Measurements from ENCODE around the gene PHLDA3. TPM values are rescaled to one million over a fixed set of nuclear protein-coding genes. Genes with fewer than 3 reads are reported as not detected.
"Not testable (repeated sequence)": the region's sequence is repeated elsewhere in the genome, so short reads cannot be mapped to it uniquely, and the experiment has no call there.

The PHLDA3 gene
- polyA plus RNA-seq, 4 donors: 8.8 to 17.1 (median 11.7) TPM

DNA sequence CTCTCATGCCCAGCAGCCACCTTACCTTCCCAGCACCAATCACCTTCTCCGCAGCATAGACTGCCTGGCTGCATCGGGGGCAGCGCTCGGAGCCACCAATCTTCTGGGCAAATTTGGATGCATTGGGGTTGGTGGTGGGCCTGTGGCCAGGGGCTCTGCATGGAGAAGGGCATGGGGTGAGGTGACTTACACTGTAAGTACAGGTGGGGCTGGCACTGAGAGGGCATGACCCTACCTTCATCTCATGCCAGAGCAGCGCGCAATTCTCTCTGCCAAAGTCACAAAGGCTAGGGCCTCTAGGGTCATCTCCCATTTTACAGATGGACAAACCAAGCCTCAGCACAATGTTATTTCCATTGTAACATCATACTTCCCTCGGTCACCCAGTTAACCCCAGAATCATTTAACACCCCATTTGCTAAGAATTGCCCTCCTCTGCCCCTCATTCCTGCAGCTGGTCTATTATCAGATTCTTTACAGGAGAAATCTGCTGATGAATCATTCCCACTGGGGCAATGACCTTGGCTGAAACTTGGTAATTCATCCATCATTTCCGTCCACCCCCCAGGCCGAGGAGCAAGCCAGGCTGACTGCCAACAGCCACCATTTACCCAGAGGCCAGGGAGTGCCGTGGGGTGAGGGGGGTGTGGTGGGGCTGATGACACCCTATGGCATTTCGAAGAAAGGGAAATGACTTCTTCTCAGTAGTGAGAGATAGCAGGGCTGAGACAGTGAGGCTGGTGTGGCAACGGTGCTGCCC lies 20.0 kb upstream of the PHLDA3 start:
- DNase-seq (ENCODE audit: low read depth in 4 of 4, low spot score in 3 of 4): no peak

DNA sequence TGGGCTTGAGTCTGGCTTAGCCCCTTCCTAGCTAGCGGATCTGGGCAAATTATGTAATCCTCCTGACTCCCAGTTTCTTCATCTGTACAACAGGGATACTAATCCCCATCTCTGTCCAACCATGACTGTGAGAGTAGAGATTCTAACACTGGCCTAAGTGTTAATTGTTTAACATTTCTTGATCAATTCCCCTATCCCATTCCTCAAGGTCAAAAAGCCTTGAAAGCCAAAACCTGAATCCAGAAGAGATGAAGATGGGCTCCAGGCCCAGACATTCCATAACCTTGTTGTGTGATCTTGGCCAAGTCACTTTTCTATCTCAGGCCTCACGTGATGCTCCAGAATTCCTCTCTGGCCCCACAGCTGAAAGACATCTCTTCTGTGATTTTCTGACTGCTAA lies 18.8 kb upstream of the PHLDA3 start:
- no peak for DNase-seq (ENCODE audit: low read depth in 4 of 4, low spot score in 3 of 4)

DNA sequence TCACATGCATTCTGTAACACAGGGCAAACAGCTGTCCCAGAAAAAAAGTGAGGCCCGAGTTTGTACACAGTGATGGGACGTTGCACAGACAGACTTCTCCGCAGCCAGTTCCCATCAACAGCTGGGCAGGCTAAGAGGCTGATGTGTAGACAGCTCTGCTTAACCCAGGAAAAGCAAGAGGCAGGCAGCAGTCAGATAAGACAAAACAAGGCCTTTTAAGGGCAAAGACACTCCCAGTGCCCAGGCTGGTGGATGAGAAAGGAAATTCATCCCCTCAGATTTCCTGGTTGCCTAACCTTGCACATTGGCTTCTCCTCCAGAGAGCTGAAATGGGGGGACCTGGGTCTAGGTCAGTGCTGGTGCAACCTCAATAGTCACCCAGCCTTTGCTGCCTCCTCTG lies 17.2 kb upstream of the PHLDA3 start:
- DNase-seq (ENCODE audit: low read depth in 4 of 4, low spot score in 3 of 4): no peak

DNA sequence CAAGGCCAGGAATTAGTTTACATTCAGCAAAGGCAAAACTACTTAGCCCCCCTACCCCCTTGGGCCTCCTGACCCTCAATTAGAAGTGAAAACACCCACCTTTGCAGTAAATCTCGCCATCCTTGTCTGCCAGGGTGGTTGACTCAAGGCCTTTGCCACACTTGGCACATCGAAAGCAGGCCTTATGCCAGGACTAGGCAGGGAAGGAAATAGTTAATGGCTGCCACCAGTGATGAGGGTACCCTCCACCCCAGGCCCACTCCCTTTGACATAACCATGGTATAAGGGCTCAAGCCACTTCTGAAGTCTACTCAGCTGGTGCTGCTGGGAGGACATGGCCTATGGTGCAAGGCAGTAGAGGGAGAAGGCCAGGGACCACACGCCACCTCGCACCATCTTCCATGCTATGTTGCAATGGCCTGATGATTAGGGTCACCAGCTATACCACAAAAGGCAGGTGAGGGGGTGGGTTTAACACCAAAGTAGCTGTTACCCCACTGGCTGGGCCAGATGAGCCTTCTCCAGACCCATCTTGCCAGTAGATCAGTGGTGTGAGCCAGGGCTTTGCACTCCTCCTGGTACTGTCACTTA lies 16.3 kb upstream of the PHLDA3 start:
- no peak for DNase-seq (ENCODE audit: low read depth in 4 of 4, low spot score in 3 of 4)

DNA sequence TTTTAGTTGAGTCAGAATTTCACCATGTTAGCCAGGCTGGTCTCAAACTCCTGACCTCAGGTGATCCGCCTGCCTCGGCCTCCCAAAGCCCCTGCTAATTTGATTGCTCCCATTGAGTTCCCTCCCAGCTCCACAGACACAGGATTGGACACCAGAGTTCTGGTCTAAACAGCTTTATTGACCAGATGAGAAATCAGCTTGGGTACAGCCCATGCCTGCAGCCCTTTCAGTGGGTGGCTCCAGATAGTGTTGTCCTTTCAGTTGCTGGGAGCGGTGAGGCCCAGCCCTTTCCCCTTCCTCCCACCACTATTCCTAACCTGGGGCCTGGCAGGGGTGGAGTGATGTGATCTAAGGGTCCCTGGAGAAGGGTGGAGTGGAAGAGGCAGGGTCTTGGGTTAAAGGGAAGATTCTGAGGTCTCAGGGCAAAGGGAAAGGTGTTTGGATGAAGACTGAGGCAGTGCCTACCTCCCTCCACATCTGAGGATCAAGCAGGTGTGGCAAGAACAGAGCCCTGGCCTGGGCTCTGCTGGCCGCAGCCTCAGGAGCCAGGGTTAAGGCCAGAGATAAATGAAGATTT lies 14.5 kb upstream of the PHLDA3 start:
- no peak for DNase-seq (ENCODE audit: low read depth in 4 of 4, low spot score in 3 of 4)

DNA sequence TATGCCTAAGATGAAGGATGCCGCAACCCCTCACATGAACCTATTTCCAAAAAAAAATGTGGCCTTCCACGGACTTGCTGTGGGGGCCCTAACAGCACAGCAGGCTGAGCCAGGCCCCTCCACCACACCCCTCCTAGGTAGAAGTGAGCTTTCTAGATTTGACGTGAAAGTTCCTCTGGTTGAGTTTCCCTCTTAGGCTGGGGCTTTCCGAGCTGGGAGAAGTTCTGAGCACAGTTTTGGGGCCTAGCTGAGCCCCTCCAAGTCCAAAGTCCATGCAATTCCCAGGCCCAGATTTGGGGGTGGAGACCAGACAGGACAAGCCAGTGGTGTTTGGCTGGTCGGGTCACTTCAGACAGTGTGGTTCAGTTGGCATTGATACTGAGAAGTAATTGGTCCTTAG lies 13.8 kb upstream of the PHLDA3 start:
- DNase-seq (ENCODE audit: low read depth in 4 of 4, low spot score in 3 of 4): no peak

DNA sequence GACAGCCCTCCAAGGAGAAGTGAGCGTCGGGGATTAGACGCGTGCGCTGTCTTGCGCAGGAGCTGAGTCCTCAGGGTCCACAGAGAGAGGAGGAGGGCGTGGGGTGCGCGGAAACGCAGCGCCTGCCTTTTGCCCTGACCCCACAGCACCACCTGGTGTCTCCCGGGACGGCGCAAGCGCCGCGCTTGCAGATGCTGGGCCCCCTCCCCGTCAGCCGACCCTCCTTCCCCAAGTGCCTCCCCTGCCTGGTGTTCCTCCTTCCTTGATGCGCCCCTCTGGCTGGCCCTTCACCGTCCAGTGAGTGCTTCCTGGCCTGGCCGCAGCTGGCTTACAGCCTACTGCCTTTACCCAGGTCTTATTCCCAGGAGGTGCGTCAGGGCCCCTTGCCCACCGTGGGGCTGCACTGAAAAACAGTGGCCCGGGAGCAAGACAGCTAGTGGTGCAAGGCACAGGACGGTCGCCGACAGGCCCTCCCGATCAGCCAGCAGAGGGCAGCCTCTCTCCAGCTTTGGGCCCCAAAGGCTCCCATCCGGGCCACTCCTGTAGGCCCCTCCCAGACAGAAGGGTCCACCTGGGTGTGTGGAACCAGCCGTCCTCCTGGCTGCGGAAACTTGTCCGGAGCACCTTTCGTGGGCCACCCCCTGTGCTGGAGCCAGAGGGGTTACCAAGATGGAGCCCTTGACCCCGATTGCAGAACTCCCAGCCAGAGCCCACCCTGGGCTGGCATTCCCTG lies 12.9 kb upstream of the PHLDA3 start:
- DNase-seq (ENCODE audit: low read depth in 4 of 4, low spot score in 3 of 4): no peak

DNA sequence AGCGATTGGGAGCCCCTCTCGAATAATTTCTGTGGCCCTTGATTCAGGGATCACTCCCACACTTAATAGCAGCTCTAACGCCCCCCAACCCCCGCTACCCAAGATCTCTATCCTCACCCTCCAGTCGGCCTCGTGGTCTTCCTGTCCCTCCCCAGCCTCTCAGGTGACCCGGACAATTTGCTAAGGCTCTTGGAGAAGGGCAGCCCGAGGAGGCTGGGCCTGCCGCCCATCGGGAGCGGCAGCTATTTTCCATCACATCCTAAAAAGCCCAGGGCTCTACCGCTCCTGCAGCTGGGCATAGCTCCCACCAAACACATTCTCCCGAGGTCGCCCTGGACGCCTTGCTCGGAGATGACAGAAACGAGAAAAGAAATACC lies 12.0 kb upstream of the PHLDA3 start:
- no peak for DNase-seq (ENCODE audit: low read depth in 4 of 4, low spot score in 3 of 4)

DNA sequence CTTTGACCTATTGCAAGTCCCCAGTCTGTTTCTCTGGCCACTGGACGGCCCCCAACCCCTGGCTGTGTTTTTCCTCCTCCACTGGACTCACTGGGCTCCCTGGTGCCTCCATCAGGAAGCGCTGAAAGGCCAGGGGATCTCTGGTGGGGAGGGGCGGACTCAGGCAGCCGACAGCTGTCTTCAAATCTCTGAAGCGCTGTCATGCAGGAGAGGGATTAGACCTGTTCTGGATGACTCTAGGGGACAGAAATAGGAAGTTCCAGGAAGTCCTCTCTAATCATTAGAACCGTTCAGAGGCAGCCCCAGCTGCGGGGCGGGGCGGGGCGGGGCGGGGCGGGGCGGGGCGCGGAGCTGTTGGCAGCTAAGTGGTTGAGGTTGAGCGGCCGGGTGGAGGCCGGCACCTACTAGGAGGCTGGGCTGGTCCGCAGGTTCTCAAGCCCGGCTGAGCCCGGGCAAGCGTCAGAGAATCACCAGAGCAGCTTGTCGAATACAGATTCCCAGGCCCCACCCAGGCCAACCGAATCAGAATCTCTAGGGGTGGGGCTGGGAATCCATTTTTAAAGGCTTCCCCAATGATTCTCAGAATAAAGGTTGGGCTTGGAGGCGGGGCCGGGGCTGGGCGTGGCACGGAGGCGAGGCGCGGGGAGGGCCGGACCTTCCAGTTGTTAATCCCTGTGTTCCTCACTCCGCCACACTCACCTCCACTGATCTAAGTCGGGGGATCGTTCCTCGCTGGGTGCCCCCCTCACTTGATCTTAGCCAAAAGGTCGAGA lies 11.4 kb upstream of the PHLDA3 start:
- DNase-seq (ENCODE audit: low read depth in 4 of 4, low spot score in 3 of 4): no peak

DNA sequence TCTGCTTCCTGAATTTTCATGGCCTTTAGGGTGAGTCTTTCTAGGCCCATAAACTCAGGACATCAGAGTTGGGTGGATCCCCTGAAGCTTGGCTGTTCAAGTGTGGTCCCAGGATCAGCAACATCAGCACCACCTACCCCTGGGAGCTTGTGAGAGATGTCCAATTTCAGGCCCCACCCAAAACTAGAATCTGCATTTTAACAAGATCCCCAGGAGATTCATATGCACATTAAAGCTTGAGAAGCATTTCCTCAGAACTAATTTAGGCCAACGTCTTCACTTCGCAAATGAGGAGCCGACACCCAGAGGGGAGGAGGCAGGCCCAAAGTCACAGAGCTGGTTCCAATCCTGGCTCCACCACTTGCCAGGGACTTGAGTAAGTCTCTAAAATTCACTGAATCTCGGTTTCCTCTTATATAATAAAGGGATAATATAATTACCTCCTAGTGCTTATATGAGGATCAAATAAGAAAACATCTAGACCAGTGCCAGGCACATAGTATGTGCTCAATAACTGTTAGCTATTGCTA lies 10.3 kb upstream of the PHLDA3 start:
- no peak for DNase-seq (ENCODE audit: low read depth in 4 of 4, low spot score in 3 of 4)

DNA sequence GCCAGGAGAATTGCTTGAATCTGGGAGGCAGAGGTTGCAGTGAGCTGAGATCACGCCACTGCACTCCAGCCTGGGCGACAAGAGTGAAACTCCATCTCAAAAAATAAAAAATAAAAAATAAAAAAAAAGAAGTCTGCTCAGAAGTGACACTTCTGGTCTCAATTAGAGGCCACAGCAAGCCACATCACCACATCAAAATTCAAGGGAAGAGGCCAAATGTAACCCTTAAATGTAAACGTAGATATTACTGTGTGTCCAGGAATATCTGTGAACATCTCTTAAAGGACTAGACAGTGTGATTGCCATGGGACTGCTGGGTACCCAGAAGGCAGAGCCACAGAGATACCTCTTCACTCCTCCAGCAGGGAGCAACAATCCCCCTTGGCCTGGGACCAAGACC lies 9.7 kb upstream of the PHLDA3 start:
- not testable (repeated sequence) for DNase-seq (ENCODE audit: low read depth in 4 of 4, low spot score in 3 of 4)

DNA sequence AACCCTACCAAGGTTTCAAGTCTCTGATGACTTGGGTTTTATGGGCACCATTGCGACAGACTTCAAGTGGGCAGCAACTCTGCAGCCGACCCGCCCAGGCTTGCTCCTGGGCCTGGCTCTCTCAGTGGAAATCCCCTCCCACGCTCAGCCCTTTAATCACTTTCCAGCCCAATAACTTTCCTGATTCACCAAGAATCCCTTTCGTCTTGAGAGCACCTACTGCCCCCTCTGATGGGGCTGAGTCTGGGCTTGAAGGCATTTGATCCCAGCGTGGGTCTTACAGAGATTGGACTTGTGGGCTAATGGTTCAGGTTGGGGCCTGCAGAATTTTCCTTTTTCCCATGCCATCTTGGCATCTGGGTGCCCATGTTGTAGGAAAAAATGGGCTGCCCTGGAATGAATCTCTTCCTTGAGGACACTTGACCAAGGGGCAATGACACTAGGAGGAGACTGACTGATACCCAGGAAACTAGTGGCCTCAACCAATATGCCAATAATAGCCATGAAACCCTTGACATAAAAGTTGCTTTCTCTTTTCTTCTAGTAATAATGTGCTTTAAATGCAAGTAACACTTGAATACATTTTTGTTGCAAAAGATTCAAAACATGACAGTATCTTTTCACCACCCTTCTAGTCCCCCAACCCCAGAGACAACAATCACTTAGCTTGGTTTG lies 7.8 kb upstream of the PHLDA3 start:
- DNase-seq (ENCODE audit: low read depth in 4 of 4, low spot score in 3 of 4): no peak

DNA sequence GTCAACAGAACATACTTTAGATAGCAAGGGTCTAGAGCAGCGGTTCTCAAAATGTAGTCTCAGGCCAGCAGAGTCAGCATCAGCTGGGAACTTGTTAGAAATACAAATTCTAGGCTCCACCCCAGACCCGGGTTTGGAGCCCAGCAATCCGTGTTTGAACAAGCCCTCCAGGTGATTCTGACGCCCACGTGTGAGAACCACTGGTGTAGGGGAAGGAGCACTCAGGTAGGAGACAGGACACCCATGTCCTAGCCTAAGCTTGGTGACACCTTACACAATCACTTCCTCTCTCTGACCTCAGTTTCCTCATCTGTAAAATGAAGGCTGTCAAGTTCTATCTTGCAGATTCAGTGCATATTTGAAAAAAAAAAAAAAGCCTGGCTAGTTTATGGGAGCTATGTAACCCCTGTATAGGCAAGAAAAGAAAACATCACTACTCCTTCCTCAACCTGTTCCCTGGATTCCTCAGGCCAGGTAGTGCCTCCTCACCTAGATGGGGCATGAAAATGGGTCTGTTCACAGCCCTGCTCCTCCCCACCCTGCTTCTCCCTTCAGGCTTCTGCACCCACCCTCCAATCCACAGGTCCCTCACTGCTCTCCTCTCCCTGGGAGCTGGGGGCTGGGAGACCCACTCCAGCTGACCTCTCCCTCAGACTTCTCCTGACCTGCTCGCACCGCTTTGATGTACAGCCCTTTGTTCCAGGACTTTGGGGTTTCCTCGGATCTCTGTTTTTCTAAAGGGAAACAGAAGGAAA lies 7.1 kb upstream of the PHLDA3 start:
- DNase-seq (ENCODE audit: low read depth in 4 of 4, low spot score in 3 of 4): no peak

DNA sequence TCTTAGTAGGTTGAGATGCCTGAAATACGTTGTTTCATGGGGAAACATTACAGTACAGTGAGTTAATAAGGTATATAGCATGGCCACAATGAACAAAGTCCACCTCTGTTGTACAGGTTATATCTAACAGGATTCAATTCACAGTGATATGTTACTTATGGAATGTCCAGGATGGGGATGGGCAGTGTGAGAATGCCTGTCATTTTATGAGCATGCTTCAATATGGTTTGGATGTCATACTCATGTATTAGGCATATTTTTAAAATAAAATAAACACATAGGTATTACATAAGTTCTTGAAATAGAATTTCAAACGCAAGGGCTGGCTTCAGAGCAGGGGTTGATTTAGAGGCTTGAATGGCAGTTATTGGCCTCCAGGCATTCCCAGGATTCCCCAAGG lies 6.1 kb upstream of the PHLDA3 start:
- no peak for DNase-seq (ENCODE audit: low read depth in 4 of 4, low spot score in 3 of 4)

DNA sequence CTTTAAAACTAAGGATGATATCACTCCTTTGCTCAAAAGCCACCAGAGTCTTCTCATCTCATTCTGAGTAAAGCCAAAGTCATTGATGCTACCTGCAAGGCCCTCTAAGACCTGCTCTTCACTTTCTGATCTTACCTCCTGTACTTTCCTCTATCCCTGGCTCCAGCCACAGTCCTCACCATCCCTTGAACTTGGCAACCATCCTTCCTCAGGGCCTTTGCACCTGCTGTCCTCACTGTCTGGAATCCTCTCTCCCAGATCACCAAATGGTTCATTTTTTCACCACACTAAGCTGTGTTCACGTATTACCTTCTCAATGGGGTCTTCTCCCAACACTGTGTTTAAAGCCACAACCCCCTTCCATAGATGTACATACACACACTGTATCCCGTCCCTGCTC lies 4.3 kb upstream of the PHLDA3 start:
- DNase-seq (ENCODE audit: low read depth in 4 of 4, low spot score in 3 of 4): no peak

DNA sequence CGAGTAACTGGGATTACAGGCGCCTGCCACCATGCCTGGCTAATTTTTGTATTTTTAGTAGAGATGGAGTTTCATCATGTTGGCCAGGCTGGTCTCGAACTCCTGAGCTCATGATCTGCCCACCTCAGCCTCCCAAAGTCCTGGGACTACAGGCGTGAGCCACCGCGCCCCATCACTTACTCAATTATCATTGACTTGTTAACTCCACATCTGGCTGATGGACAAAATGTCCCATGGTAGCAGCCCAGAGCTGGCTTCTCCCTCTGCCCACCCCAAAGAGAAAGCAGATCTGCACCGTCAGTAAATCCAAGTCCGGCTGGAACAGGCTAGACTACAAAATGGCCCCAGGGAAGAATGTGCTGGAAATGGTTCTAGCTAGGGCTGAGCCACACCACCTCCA lies 3.3 kb upstream of the PHLDA3 start:
- not testable (repeated sequence) for DNase-seq (ENCODE audit: low read depth in 4 of 4, low spot score in 3 of 4)

DNA sequence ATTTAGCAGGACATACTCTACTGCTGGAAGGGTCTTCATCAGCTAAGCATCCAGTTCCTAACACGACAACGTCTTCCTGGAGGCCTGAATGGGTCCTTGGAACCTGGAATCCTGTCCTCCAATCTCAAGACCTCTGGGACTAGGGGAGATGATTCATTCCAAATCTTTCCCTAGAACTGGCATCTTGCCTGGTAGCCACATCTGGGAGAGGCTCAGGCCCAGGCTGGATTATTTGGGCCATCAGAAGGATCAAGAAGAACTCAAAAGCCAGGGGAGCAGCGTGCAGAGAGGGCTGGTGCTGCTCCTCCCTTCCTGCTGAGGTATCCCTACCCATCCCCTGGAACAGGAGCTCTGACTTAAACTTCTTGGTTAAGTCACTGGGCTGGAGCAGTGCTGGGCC lies 2.8 kb upstream of the PHLDA3 start:
- DNase-seq (ENCODE audit: low read depth in 4 of 4, low spot score in 3 of 4): no peak

DNA sequence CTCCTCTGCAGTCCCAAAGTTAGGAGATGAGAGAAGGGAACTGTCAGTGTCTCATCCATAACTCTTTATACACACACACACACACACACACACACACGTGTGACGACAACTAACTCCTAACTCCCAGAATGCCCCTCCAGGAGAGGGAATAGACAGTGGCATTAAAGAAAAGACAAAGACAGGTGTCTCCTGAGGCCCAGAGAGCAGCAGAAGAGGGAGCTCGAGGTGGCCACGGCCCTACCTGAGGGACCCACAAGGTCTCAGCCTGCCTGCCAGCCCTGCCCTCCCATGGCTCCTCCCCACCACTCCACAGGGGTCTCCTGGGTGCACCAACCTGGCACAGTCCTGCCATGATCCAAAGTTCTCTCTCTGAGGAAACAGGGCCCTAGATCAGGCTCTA lies 1.6 kb upstream of the PHLDA3 start:
- DNase-seq (ENCODE audit: low read depth in 4 of 4, low spot score in 3 of 4): no peak

DNA sequence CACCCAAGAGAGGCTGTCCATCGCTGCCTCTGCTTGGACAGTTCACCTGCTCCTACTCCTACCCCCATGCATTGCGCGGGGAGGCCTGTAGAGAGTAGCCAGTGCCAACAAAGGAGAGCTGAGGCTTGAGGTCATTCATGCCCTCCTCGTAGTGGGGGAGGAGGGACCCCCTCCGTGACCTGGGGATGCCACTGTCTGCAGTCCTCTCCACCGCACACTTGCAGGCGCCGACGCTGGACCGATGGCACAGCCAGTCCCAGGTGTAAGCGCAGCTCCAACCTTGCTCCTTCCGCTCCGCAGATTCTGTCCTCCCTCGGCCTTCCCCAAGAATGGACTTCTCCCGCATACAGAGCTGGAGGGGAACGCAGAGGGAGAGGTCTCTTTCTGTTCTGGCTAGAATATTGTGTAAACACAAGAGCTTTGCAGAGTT lies 672 bp upstream of the PHLDA3 start:
- no peak for DNase-seq (ENCODE audit: low read depth in 4 of 4, low spot score in 3 of 4)

Measured in right renal pelvis (tissue), 4 donors.